ENCODE data around the gene GPR146.

GPR146 gene

GRCh38 chr7:1076184-1077072, 32.1 kb downstream of the GPR146 start:
- no peak for DNase-seq (ENCODE audit: low read depth in 2 of 2)

GRCh38 chr7:1078519-1078918, 34.2 kb downstream of the GPR146 start:
- DNase-seq (ENCODE audit: low read depth in 2 of 2): no peak

- DNase-seq (ENCODE audit: low read depth in 2 of 2): no peak
Measured at GRCh38 chr7:1078985-1079384, 34.6 kb downstream of the GPR146 start.

GRCh38 chr7:1079546-1079945, 35.2 kb downstream of the GPR146 start:
- DNase-seq (ENCODE audit: low read depth in 2 of 2): no peak

- DNase-seq (ENCODE audit: low read depth in 2 of 2): no peak
Measured at GRCh38 chr7:1080252-1080920, 36.0 kb downstream of the GPR146 start.

- DNase-seq (ENCODE audit: low read depth in 2 of 2): no peak
Measured at GRCh38 chr7:1080921-1081255, 36.5 kb downstream of the GPR146 start.

GRCh38 chr7:1081336-1081735, 37.0 kb downstream of the GPR146 start:
- DNase-seq (ENCODE audit: low read depth in 2 of 2): no peak

- DNase-seq (ENCODE audit: low read depth in 2 of 2): no peak
Measured at GRCh38 chr7:1081931-1082401, 37.6 kb downstream of the GPR146 start.

GRCh38 chr7:1083729-1084657, 39.6 kb downstream of the GPR146 start:
- DNase-seq (ENCODE audit: low read depth in 2 of 2): no peak

- DNase-seq (ENCODE audit: low read depth in 2 of 2): no peak
Measured at GRCh38 chr7:1085266-1085665, 40.9 kb downstream of the GPR146 start.

- DNase-seq (ENCODE audit: low read depth in 2 of 2): no peak
Measured at GRCh38 chr7:1085910-1086421, 41.6 kb downstream of the GPR146 start.

- peak; percentile 47 to 69 for DNase-seq (ENCODE audit: low read depth in 2 of 2)
Measured at GRCh38 chr7:1086588-1087464, 42.5 kb downstream of the GPR146 start.

GRCh38 chr7:1087465-1087814, 43.1 kb downstream of the GPR146 start:
- no peak for DNase-seq (ENCODE audit: low read depth in 2 of 2)

- no peak for DNase-seq (ENCODE audit: low read depth in 2 of 2)
Measured at GRCh38 chr7:1087952-1088920, 43.9 kb downstream of the GPR146 start, which contains the start of gene GPER1. Gene GPER1, plus strand, starts transcription at chr7:1088113. Its CDS starts 3,616 bp downstream, at chr7:1091729.

- DNase-seq (ENCODE audit: low read depth in 2 of 2): no peak
Measured at GRCh38 chr7:1090236-1090635, 45.9 kb downstream of the GPR146 start.

GRCh38 chr7:1090686-1091643, 46.6 kb downstream of the GPR146 start:
- no peak for DNase-seq (ENCODE audit: low read depth in 2 of 2)

GRCh38 chr7:1091644-1092027, 47.3 kb downstream of the GPR146 start:
- DNase-seq (ENCODE audit: low read depth in 2 of 2): no peak

- no peak for DNase-seq (ENCODE audit: low read depth in 2 of 2)
Measured at GRCh38 chr7:1092161-1092632, 47.9 kb downstream of the GPR146 start.
